ENCODE measurements around the gene LHFPL4.

The LHFPL4 gene

GRCh38 chr3:9469986-9470385 lies 83.6 kb downstream of the LHFPL4 start:
- no peak for DNase-seq

- no peak for DNase-seq
Observed at GRCh38 chr3:9468460-9468859, 85.2 kb downstream of the LHFPL4 start.

- DNase-seq, result no peak
Observed at GRCh38 chr3:9467451-9467850, 86.2 kb downstream of the LHFPL4 start.

- no peak for DNase-seq
Observed at GRCh38 chr3:9455596-9456131, 98.0 kb downstream of the LHFPL4 start.

GRCh38 chr3:9452417-9452816 lies 101.2 kb downstream of the LHFPL4 start:
- no peak for DNase-seq

GRCh38 chr3:9450991-9451390 lies 102.6 kb downstream of the LHFPL4 start:
- no peak for DNase-seq

GRCh38 chr3:9450126-9450525 lies 103.5 kb downstream of the LHFPL4 start:
- DNase-seq, result no peak

- no peak for DNase-seq
Observed at GRCh38 chr3:9448643-9449042, 105.0 kb downstream of the LHFPL4 start.
